Left ventricle myocardium superior (tissue), 1 donor: ENCODE results near the gene SRGAP2C. TPM values are rescaled to one million over a fixed set of nuclear protein-coding genes. Genes with fewer than 3 reads are reported as not detected.
"Not testable (repeated sequence)": the region's sequence is repeated elsewhere in the genome, so short reads cannot be mapped to it uniquely, and the experiment has no call there.

Experiments used
- ATAC-seq: fragments of 200-7000 bp; cut with Tn5 transposase; one replicate; pipeline ENCODE4 v1.9.1; 2020; ENCODE audit warnings: mild to moderate bottlenecking, moderate library complexity
- DNase-seq: peaks from one replicate; pipeline ENCODE4 v3.0.0-alpha.2; 2020
- intact Hi-C: fragments of 100-400 bp; cut with micrococcal nuclease; formaldehyde crosslinking; loops from one replicate; pipeline ENCODE4 v1.11.0; 2022
- total RNA-seq: library from RNA; stranded (reverse); fragmentation: NEBNext Ultra II Directional; extraction: Animal tissue kit (Norgen Biotek cat#: 25700); gene quantifications from one replicate; pipeline ENCODE4 v1.2.1, GENCODE V29; 2021
- donor health status: DM: no; HTN: yes; CAD: no; lungs with severe emphysema.

SRGAP2C gene
- total RNA-seq, 1 donor from 2014 or later: 11.4 TPM

DNA sequence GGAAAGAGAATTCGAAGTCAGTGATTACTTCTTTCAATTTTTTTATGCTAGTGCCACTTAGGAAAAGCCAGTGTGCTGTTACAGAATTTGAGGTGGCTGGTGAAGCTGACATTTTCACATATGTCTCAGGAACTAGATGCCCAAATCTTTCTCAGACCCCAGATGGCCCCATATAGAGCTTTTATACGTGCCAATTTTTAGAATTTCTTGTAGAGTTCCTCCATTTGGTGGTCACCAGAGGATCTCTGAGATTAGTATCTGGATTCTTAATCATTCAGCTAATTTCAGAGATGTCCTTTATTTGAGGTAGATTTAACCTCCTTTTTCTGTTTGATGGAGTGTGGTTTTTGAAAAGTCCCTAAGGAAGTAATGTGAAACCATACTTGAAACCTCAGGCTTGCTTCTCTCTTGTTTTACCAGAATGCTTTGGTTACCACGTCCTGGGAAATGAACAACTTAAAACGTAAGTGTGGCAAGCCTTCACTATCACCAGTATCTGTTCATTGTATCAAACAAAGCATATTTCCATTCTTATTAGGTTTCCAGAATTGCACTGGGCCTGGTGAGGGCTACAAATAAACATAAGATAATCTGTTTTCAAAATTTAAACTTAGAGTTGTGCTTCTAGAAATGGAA lies 164.7 kb downstream of the SRGAP2C start:
- DNase-seq, intact Hi-C loops, ATAC-seq: not testable (repeated sequence)

- DNase-seq, intact Hi-C loops: not testable (repeated sequence)
- ATAC-seq: peak; percentile 74
Measured at GRCh38 chr1:121355711-121356420, 171.1 kb downstream of the SRGAP2C start.

DNA sequence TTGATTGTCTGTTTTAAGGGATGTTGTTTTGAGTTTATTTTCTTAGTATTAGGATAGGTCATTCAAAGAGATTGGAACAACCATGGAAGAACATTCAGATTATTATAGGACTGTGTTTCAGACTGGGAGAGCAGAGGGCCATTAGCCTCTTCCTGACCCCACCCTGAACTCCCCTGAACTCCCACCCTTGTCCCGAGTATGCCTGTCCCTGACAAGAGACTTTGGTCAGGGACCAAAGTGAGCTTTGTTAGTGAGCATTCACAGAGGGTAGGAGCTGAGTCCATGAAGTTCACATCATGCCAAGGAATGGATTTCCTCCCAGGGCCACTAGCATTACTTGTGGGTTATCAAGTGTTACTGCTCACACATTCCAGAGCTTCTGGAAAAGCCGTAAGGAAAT lies 172.0 kb downstream of the SRGAP2C start:
- intact Hi-C loops: not testable (repeated sequence)

GRCh38 chr1:121360531-121360930 lies 175.8 kb downstream of the SRGAP2C start:
- DNase-seq, ATAC-seq, intact Hi-C loops: not testable (repeated sequence)

More for the DNA sequence above, 172.0 kb downstream of the SRGAP2C start:
- ATAC-seq, DNase-seq: not testable (repeated sequence)

GRCh38 chr1:121361451-121362233 lies 176.9 kb downstream of the SRGAP2C start:
- DNase-seq, intact Hi-C loops: not testable (repeated sequence)
- ATAC-seq: peak; percentile 83

GRCh38 chr1:121362234-121362883 lies 177.6 kb downstream of the SRGAP2C start:
- DNase-seq: peak; percentile 43
- ATAC-seq: peak; percentile 78
- intact Hi-C loops: not testable (repeated sequence)

- ATAC-seq, intact Hi-C loops, DNase-seq: not testable (repeated sequence)
Measured at GRCh38 chr1:121365316-121365715, 180.5 kb downstream of the SRGAP2C start.

- not testable (repeated sequence) for DNase-seq
Measured at GRCh38 chr1:121365723-121366122, 180.9 kb downstream of the SRGAP2C start.

DNA sequence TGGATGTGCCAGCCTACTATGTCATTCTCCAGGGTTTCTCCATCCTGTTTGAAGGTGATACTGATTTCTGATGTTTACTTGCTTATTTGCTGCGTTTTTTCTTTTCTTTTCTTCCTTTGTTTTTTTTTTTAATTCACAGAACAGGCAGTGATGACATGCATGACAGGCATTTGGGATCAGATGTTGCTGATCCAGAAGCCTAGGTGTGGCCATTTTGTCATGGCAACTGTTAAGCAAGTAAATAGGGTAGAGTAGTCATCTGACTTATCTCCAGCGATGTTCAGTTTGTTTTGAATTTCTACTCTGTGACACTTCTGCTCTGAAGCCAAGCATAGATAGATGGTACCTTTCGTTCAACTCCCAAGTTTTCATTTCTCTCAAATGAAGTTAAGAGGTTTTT lies 181.4 kb downstream of the SRGAP2C start:
- ATAC-seq, intact Hi-C loops, DNase-seq: not testable (repeated sequence)

More at GRCh38 chr1:121365723-121366122, 180.9 kb downstream of the SRGAP2C start:
- intact Hi-C loops, ATAC-seq: not testable (repeated sequence)

- peak; percentile 69 for ATAC-seq
- DNase-seq, intact Hi-C loops: not testable (repeated sequence)
Measured at GRCh38 chr1:121368910-121369309, 184.1 kb downstream of the SRGAP2C start.

GRCh38 chr1:121369959-121370358 lies 185.2 kb downstream of the SRGAP2C start:
- DNase-seq, intact Hi-C loops, ATAC-seq: not testable (repeated sequence)

- intact Hi-C loops, DNase-seq, ATAC-seq: not testable (repeated sequence)
Measured at GRCh38 chr1:121374851-121375367, 190.1 kb downstream of the SRGAP2C start.

- intact Hi-C loops, DNase-seq, ATAC-seq: not testable (repeated sequence)
Measured at GRCh38 chr1:121376986-121377385, 192.2 kb downstream of the SRGAP2C start.

GRCh38 chr1:121378757-121379156 lies 194.0 kb downstream of the SRGAP2C start:
- intact Hi-C loops, ATAC-seq, DNase-seq: not testable (repeated sequence)

GRCh38 chr1:121384754-121385153 lies 200.0 kb downstream of the SRGAP2C start:
- ATAC-seq: peak; percentile 71
- intact Hi-C loops, DNase-seq: not testable (repeated sequence)

- ATAC-seq: peak; percentile 96
- intact Hi-C loops: not testable (repeated sequence)
Measured at GRCh38 chr1:121385162-121385561, 200.4 kb downstream of the SRGAP2C start.

DNA sequence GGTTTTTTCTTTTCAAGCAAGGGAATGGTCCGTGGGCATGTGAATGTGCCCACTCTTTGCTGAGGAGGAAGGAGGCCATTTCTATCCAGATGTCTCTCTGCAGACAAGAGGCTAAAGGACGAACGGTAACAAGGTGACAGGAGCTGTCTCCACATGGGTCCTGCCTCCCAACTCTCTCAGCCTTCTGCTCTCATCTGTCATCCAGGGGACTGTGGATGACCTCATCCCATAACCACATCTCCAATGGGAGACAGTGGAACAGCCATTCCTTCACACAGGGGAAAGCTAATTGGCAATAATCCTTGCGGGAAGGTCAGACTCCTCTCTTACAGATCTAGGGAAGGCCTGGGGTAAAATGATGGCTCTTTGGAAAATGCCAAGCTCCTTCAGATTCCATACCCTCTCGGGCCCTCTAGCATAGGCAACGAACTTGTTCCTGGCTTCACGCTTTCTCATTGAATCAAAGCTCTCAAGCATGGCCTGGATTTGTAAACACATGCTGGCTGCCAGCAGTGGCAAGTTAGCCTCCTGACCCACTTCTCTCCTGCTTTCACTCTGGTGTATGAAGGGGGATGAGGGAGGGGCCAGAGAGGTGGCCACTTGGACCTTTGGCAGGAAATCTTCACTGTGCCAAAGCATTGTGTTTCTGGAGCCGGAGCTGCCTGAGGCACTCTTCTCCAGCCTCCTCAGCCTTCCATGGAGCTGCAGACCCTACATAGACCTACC lies 201.0 kb downstream of the SRGAP2C start:
- intact Hi-C loops, DNase-seq: not testable (repeated sequence)
- ATAC-seq: peak; percentile 36

More at GRCh38 chr1:121385162-121385561, 200.4 kb downstream of the SRGAP2C start:
- DNase-seq: not testable (repeated sequence)
